ENCODE data around the gene HMCES. TPM values are rescaled to one million over a fixed set of nuclear protein-coding genes. Genes with fewer than 3 reads are reported as not detected.

HMCES gene
- total RNA-seq, 1 donor from 2014 or later, result 42.7 TPM

- DNase-seq (no peak), ATAC-seq (ENCODE audit: poor library complexity) (no peak)
- intact Hi-C loops (cut with DNase I), result no loop called here
Measured at GRCh38 chr3:129286081-129286480, 7.4 kb downstream of the HMCES start.

GRCh38 chr3:129288446-129288845 is 9.8 kb downstream of the HMCES start:
- no peak for DNase-seq
- no peak for ATAC-seq (ENCODE audit: poor library complexity)
- intact Hi-C loops (cut with DNase I), result no loop called here

GRCh38 chr3:129289201-129289921 is 10.7 kb downstream of the HMCES start:
- intact Hi-C loops (cut with DNase I), result no loop called here
- DNase-seq (no peak), ATAC-seq (ENCODE audit: poor library complexity) (no peak)

- intact Hi-C loops (cut with DNase I), result no loop called here
- DNase-seq (no peak), ATAC-seq (ENCODE audit: poor library complexity) (no peak)
Measured at GRCh38 chr3:129291236-129291886, 12.7 kb downstream of the HMCES start.

- intact Hi-C loops (cut with DNase I), result no loop called here
- DNase-seq (no peak), ATAC-seq (ENCODE audit: poor library complexity) (no peak)
Measured at GRCh38 chr3:129295286-129295685, 16.6 kb downstream of the HMCES start.

GRCh38 chr3:129304146-129304961 is 25.7 kb downstream of the HMCES start:
- intact Hi-C loops (cut with DNase I), result no loop called here
- ATAC-seq (ENCODE audit: poor library complexity), result no peak
- no peak for DNase-seq

- DNase-seq, result no peak
- no peak for ATAC-seq (ENCODE audit: poor library complexity)
- intact Hi-C loops (cut with DNase I), result no loop called here
Measured at GRCh38 chr3:129304962-129305222, 26.2 kb downstream of the HMCES start.

GRCh38 chr3:129305592-129306091 is 27.0 kb downstream of the HMCES start:
- DNase-seq (peak; percentile 89), ATAC-seq (ENCODE audit: poor library complexity) (peak; percentile 86)
- intact Hi-C loops (cut with DNase I), result no loop called here

GRCh38 chr3:129308636-129309035 is 30.0 kb downstream of the HMCES start:
- intact Hi-C loops (cut with DNase I), result no loop called here
- ATAC-seq (ENCODE audit: poor library complexity), result no peak
- no peak for DNase-seq

- ATAC-seq (ENCODE audit: poor library complexity), result no peak
- DNase-seq, result no peak
- intact Hi-C loops (cut with DNase I), result loop anchor here (10.0 kb wide), 1 partner anchor 336 kb away; no protein-coding TSS in a partner anchor
Measured at GRCh38 chr3:129310111-129311011, 31.7 kb downstream of the HMCES start.

GRCh38 chr3:129311054-129311902 is 32.6 kb downstream of the HMCES start:
- ATAC-seq (ENCODE audit: poor library complexity), result no peak
- DNase-seq, result no peak
- intact Hi-C loops (cut with DNase I), result loop anchor here (10.0 kb wide), 1 partner anchor 336 kb away; no protein-coding TSS in a partner anchor

- ATAC-seq (ENCODE audit: poor library complexity) (no peak), DNase-seq (no peak)
- intact Hi-C loops (cut with DNase I), result loop anchor here (10.0 kb wide), 1 partner anchor 337 kb away; no protein-coding TSS in a partner anchor
Measured at GRCh38 chr3:129312021-129312639, 33.5 kb downstream of the HMCES start.

- intact Hi-C loops (cut with DNase I), result loop anchor here (10.0 kb wide), 1 partner anchor 338 kb away; no protein-coding TSS in a partner anchor
- ATAC-seq (ENCODE audit: poor library complexity) (no peak), DNase-seq (no peak)
Measured at GRCh38 chr3:129312671-129313414, 34.2 kb downstream of the HMCES start.

GRCh38 chr3:129313415-129313664 is 34.7 kb downstream of the HMCES start:
- ATAC-seq (ENCODE audit: poor library complexity) (no peak), DNase-seq (no peak)
- intact Hi-C loops (cut with DNase I), result loop anchor here (10.0 kb wide), 1 partner anchor 339 kb away; no protein-coding TSS in a partner anchor

GRCh38 chr3:129313665-129314385 is 35.2 kb downstream of the HMCES start:
- intact Hi-C loops (cut with DNase I), result loop anchor here (10.0 kb wide), 1 partner anchor 339 kb away; no protein-coding TSS in a partner anchor

More at GRCh38 chr3:129313665-129314385, 35.2 kb downstream of the HMCES start:
- DNase-seq, result no peak
- no peak for ATAC-seq (ENCODE audit: poor library complexity)
